Stomach (tissue), 4 donors: Measurements from ENCODE around the gene WNT9B.

ENCODE experiments used
- CTCF ChIP-seq, 7 experiments: fragments of 450-650 bp in 4 of 7; fragments of 200-600 bp in 3 of 7; sonication (generic) in 3 of 7; IDR thresholded peaks; one replicate each; pipeline ENCODE4 v1.5.1; 2016 to 2019; ENCODE audit warnings: antibody characterized with exemption in 7 of 7, control low read depth in 2 of 7, mild to moderate bottlenecking in 1 of 7
- EP300 ChIP-seq: sonication (generic); formaldehyde crosslinking; IDR thresholded peaks from one replicate; pipeline ENCODE4 v1.6.1; 2017; ENCODE audit warnings: antibody characterized with exemption
- POLR2A ChIP-seq, 4 donors: fragments of 450-650 bp; IDR thresholded peaks; one replicate each; pipeline ENCODE4 v1.6.1; 2016; ENCODE audit warnings: antibody characterized with exemption in 4 of 4, control low read depth in 2 of 4, mild to moderate bottlenecking in 1 of 4, moderate library complexity in 1 of 4
- POLR2AphosphoS5 ChIP-seq, 3 donors: sonication (generic); formaldehyde crosslinking; IDR thresholded peaks; one replicate each; pipeline ENCODE4 v1.6.1; 2016; ENCODE audit warnings: antibody characterized with exemption in 3 of 3

DNA sequence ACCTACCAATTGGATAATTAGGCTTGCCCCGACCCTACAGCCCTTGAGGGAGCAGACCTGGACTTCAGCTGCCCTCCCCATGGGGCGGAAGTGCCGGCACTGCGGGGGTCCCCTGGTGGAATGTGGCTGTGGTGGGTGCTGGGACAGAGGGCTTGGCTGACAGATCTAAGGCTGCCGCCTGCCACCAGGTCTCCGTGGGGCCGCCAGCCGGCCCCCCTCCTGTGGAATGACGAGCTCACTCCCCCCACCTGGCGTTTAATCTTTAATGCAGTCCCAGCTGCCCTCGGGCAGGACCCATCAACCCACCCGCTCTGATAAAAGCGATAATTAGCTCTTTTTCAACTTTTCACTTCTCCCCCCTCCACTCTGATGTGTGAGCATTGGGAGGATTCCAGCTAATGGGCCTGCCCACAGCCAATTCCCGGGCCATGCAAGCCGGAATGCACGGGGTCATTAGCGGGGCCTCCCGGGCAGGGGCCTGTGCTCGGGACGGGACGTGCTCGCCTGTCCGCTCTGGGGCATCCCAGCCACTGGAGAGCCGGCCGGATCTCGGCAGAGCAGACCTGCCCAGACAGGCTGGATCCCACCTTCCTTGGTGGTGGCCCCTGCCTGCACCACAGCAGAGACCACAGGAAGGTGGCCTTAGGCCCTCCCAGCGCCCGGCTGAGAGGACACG lies 43.2 kb downstream of the WNT9B start:
- no peak for TF ChIP-seq CTCF (IDR thresholded peaks at IDR 0.05)
- TF ChIP-seq EP300 = no peak
- no peak for TF ChIP-seq POLR2A (IDR thresholded peaks at IDR 0.05)
- TF ChIP-seq POLR2AphosphoS5 (IDR thresholded peaks at IDR 0.05) = no peak
